HepG2 (cell line): ENCODE results near the gene MRPS21. TPM values are rescaled to one million over a fixed set of nuclear protein-coding genes. Genes with fewer than 3 reads are reported as not detected.
A peak's percentile ranks its signal among the peaks of the same experiment; 100 is the strongest.

Source experiments
- ATF7 ChIP-seq, 2 experiments: fragments of 450-650 bp in 1 of 2; sonication (generic) in 1 of 2; formaldehyde crosslinking in 1 of 2; IDR thresholded peaks; 2 replicates each; pipeline versions ENCODE4 v1.4.0 to v1.6.1; 2016 to 2020; ENCODE audit warnings: antibody characterized with exemption in 1 of 2, mild to moderate bottlenecking in 1 of 2, missing genetic modification reagents in 1 of 2
- RELA ChIP-seq: sonication (generic); formaldehyde crosslinking; IDR thresholded peaks from 2 replicates; pipeline ENCODE4 v1.4.0; 2020; ENCODE audit warnings: missing genetic modification reagents
- SMAD1 ChIP-seq: sonication (generic); formaldehyde crosslinking; IDR thresholded peaks from 2 replicates; pipeline ENCODE4 v1.4.0; 2020; ENCODE audit warnings: missing genetic modification reagents, low read depth, mild to moderate bottlenecking, borderline replicate concordance
- ZNF207 ChIP-seq: fragments of 450-650 bp; IDR thresholded peaks from 2 replicates; pipeline ENCODE4 v1.6.1; 2016; ENCODE audit warnings: antibody characterized with exemption, borderline replicate concordance
- ZNF75D ChIP-seq: sonication (generic); formaldehyde crosslinking; IDR thresholded peaks from 2 replicates; pipeline ENCODE4 v1.8.1; 2023; ENCODE audit warnings: missing genetic modification reagents, mild to moderate bottlenecking, borderline replicate concordance
- polyA plus RNA-seq, 8 experiments: library from polyadenylated mRNA; depleted of rRNA in 3 of 8; stranded (reverse) in 7 of 8; unstranded in 1 of 8; fragments of >200 nt; fragmentation: Illumina TruSeq in 4 of 8; extraction: Trizol in 4 of 8; gene quantifications; 2 replicates each; pipeline versions ENCODE4 v1.2.1 to v1.2.3, GENCODE V29; 2011 to 2016; ENCODE audit warnings: low read depth in 4 of 8, missing spikeins in 1 of 8, mixed read lengths in 1 of 8; ENCODE audit not compliant: insufficient read depth in 1 of 8
- total RNA-seq, 5 experiments: library from RNA; depleted of rRNA; stranded (reverse); fragments of >200 nt; fragmentation: Illumina TruSeq; extraction: Trizol; gene quantifications; 2 replicates each; pipeline ENCODE4 v1.2.3, GENCODE V29; 2016; ENCODE audit warnings: low read depth in 1 of 5
- TF ChIP-seq, protein P1 (sequence below): sonication (generic); IDR thresholded peaks from 2 replicates; pipeline ENCODE4 v1.6.1; 2016; ENCODE audit warnings: low read depth, borderline replicate concordance
- TF ChIP-seq, protein P2 (sequence below): sonication (generic); formaldehyde crosslinking; IDR thresholded peaks from 2 replicates; pipeline ENCODE4; 2020; ENCODE audit warnings: missing genetic modification reagents, mild to moderate bottlenecking, borderline replicate concordance
- TF ChIP-seq, protein P3 (sequence below): IDR thresholded peaks from 2 replicates; pipeline ENCODE4 v1.6.1; 2016; ENCODE audit warnings: low read depth, missing genetic modification reagents, missing compliant biosample characterization

The MRPS21 gene
- total and polyA plus RNA-seq, 2 of the 13 experiments (the other 11 are each of a cell fraction or from before 2014, with no cell fraction given) = 59.4 to 64.2 TPM

DNA sequence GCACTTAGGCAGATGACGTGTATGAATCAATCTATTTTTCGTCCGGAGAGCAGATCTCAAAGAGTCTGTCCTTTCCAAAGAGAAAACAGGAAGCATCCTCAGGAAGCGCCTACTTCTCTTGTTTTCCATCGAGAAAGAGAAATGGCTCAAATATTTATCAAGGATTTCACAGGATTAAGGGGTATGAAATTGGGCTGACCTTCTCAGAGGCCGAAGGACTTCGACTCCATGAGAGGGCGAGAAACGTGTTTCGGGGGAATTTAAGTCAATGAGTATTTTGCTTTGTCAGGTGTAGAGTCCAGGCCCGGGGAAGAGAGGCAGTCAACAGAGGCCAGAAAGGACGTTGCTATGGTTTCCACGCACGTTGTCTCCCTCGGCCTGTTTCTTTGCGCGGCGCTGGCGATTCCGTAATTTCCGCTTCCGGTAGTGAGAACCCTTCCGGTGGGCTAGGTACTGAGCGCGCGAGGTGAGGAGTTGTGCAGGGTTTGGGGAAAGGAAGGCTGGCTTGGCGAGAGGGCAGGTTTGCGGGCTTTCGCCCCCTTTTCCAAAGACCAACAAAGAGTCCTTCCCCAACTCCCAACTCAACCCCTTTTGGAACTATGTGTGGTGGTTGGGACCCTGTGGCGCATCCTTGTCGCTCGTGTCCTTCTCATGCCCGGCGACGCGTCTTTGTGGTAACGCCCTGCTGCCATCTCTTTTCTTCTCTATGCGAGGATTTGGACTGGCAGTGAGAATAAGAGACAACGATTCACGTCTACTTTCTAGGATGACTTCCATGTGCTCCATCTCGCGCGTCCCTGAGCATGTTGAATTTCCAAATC, at the start of gene MRPS21 (continued):
- TF ChIP-seq, protein P1, sequence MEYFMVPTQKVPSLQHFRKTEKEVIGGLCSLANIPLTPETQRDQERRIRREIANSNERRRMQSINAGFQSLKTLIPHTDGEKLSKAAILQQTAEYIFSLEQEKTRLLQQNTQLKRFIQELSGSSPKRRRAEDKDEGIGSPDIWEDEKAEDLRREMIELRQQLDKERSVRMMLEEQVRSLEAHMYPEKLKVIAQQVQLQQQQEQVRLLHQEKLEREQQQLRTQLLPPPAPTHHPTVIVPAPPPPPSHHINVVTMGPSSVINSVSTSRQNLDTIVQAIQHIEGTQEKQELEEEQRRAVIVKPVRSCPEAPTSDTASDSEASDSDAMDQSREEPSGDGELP = peak; percentile 30; the same call in 1 of the 2 replicates
- TF ChIP-seq, protein P2, sequence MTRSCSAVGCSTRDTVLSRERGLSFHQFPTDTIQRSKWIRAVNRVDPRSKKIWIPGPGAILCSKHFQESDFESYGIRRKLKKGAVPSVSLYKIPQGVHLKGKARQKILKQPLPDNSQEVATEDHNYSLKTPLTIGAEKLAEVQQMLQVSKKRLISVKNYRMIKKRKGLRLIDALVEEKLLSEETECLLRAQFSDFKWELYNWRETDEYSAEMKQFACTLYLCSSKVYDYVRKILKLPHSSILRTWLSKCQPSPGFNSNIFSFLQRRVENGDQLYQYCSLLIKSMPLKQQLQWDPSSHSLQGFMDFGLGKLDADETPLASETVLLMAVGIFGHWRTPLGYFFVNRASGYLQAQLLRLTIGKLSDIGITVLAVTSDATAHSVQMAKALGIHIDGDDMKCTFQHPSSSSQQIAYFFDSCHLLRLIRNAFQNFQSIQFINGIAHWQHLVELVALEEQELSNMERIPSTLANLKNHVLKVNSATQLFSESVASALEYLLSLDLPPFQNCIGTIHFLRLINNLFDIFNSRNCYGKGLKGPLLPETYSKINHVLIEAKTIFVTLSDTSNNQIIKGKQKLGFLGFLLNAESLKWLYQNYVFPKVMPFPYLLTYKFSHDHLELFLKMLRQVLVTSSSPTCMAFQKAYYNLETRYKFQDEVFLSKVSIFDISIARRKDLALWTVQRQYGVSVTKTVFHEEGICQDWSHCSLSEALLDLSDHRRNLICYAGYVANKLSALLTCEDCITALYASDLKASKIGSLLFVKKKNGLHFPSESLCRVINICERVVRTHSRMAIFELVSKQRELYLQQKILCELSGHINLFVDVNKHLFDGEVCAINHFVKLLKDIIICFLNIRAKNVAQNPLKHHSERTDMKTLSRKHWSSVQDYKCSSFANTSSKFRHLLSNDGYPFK (CRISPR knock-in tag) = peak; percentile 84; the same call in 1 of the 2 replicates
- TF ChIP-seq ATF7 (IDR thresholded peaks at IDR 0.05) (no peak), ATF7 (CRISPR knock-in tag; IDR thresholded peaks at IDR 0.05) (peak; percentile 32; the same call in 1 of the 2 replicates), ZNF207 (no peak), RELA (CRISPR knock-in tag) (0 out of 2 replicates have a peak, but pooled peaks have one; percentile 41), ZNF75D (CRISPR knock-in tag) (no peak), SMAD1 (CRISPR knock-in tag) (0 out of 2 replicates have a peak, but pooled peaks have one; percentile 59)
- TF ChIP-seq, protein P3, sequence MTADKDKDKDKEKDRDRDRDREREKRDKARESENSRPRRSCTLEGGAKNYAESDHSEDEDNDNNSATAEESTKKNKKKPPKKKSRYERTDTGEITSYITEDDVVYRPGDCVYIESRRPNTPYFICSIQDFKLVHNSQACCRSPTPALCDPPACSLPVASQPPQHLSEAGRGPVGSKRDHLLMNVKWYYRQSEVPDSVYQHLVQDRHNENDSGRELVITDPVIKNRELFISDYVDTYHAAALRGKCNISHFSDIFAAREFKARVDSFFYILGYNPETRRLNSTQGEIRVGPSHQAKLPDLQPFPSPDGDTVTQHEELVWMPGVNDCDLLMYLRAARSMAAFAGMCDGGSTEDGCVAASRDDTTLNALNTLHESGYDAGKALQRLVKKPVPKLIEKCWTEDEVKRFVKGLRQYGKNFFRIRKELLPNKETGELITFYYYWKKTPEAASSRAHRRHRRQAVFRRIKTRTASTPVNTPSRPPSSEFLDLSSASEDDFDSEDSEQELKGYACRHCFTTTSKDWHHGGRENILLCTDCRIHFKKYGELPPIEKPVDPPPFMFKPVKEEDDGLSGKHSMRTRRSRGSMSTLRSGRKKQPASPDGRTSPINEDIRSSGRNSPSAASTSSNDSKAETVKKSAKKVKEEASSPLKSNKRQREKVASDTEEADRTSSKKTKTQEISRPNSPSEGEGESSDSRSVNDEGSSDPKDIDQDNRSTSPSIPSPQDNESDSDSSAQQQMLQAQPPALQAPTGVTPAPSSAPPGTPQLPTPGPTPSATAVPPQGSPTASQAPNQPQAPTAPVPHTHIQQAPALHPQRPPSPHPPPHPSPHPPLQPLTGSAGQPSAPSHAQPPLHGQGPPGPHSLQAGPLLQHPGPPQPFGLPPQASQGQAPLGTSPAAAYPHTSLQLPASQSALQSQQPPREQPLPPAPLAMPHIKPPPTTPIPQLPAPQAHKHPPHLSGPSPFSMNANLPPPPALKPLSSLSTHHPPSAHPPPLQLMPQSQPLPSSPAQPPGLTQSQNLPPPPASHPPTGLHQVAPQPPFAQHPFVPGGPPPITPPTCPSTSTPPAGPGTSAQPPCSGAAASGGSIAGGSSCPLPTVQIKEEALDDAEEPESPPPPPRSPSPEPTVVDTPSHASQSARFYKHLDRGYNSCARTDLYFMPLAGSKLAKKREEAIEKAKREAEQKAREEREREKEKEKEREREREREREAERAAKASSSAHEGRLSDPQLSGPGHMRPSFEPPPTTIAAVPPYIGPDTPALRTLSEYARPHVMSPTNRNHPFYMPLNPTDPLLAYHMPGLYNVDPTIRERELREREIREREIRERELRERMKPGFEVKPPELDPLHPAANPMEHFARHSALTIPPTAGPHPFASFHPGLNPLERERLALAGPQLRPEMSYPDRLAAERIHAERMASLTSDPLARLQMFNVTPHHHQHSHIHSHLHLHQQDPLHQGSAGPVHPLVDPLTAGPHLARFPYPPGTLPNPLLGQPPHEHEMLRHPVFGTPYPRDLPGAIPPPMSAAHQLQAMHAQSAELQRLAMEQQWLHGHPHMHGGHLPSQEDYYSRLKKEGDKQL (CRISPR knock-in tag) = 0 out of 2 replicates have a peak, but pooled peaks have one; percentile 25
